HG03575 (cell line): ENCODE measurements around the gene ASZ1.

Source experiments
- ATAC-seq: cut with Tn5 transposase; IDR thresholded peaks from one replicate; pipeline ENCODE4 v1.9.1; 2021; ENCODE audit not compliant: unreplicated experiment, insufficient number of reproducible peaks, low FRiP score; ENCODE audit errors: extremely low read depth

ASZ1 gene

DNA sequence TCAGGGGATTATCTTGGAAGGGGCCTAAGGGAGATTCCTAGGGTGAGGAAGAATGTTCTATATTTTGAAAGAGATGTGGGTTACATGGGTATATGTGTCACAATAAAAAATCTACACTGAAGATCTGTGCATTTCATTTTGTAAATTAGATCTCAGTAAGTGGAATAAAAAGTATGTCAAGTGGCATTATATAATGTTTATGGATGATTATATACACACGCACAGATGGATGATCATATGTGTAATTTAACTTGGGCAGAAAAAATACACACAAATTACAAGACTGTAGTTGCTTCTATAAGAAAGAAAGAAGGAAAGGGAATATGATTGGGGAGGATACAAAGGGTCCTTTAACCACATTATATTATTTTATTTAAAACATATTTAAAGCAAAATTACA, 18.5 kb downstream of the ASZ1 start:
- no peak for ATAC-seq

DNA sequence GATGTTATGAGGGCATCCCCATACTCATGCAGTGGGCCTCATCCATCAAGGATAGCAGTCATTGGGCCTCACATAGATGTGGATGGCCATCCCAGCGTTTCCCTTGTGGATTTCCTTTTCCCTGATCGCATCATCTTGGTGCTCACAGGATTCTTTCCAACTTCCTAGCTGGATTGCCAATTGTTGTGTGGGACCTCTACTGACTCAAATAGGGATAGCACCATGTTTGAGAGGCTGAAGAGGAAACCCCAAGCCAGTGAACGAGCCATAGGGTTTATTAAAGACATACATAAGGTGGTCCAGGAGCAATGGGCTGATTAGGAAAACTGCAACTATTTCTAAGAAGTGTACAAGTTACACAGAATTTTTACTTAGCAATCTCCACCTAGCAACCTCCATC, 21.8 kb downstream of the ASZ1 start:
- ATAC-seq = no peak

DNA sequence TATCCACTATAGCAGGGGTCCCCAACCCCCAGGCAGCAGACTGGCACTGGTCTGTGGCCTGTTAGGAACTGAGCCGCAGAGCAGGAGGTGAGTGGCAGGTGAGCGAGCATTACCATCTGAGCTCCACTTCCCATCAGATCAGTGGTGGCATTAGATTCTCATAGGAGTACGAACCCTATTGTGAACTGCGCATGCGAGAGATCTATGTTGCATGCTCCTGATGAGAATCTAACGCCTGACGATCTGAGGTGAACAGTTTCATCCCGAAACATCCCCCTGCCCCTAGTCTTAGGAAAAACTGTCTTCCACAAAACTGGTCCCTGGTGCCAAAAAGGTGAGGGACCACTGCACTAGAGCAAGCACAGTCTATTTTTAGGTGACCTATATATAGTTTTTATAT, 23.6 kb downstream of the ASZ1 start:
- ATAC-seq = no peak

DNA sequence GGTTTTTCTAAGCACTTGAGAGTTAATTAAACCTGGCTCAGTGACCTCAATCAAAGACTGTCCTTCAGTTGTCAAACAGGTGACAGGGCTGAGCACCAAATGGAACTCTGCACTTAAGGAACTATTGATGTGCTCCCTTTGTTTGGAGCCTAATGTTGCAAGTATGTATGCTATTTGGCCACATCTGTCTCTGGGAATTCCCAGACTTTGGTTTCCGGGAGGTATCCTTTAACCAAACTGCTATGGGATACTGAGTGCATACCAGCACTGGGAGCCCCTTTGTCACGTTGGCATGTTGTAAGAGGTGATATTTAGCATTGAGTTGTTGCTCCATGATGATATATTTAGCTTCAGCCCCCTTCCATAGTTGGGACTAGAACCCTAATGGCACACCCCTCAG, 25.2 kb downstream of the ASZ1 start:
- no peak for ATAC-seq

DNA sequence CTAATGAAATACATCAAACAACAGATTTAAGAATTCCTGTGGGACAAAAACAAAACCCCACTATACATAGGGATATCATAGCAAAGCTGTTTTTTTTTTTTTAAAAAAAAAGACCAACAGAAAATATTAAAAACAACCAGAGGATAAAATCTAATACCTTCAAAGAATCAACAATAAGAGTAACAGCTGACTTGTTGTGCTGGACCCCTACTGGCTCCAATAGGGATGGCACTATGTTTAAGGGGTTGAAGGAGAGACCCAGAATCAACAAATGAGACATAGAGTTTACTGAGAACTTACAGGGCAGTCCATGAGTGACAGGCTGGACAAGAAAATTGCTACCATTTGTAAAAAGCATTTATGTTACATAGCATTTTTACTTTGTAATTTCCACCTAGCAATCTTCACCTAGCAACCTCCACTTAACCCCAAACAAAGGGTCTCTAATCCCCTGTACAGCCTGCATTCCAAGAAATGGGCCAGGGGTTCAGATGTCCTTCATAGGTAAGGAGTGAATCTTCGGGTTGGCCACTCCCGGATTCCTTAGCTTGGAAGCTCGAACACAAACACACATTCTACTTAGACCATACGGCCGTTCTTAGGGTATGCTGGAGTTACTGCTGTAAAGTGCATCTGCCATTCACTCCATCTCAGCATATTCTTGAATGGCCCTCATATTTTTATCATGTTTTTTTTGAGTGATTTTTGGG, 25.8 kb downstream of the ASZ1 start:
- no peak for ATAC-seq

DNA sequence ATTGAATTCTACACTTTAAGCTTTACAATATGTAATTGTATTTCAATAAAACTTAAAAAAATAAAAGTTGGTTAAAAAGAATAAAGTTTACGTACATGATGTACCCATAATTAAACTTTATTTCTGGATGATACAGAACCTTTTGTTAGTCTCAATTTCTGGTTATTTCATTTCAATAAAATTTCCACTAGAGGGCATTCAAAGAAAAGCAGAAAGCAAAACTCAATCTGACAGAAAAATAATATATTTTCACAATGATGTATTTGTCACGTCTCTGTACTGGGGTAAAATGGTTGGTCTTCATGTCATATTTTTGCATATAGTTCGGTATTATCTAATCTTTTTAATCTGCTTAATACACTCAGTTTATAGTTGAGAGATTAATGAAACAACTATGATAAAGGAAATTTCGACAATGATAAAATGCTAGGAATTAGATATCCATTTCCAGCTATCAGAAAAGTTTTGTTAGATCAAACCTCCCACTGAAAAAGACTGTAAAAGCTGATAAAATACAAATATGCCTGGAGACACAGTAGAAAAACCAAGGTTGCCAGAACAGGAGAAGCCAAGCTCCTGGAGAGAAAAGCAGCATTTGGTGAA, 27.4 kb downstream of the ASZ1 start:
- no peak for ATAC-seq

DNA sequence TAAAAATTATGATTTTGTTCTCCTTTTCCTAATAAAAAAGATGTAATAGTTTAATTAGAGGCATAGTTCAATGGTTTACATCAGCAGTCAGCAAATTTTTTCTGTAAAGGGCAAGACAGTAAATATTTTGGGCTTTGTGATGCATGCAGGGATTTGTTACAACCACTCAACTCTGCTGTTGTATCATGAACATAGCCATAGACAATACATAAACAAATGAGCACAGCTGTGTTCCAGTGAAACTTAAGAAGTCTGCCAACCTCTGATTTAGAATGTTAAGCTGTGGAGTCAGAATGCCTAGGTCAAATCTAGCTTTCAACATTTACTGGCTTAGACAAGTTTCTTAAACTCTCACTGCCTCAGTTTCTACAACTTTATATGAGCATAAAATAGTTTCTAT, 31.6 kb downstream of the ASZ1 start:
- ATAC-seq = no peak

DNA sequence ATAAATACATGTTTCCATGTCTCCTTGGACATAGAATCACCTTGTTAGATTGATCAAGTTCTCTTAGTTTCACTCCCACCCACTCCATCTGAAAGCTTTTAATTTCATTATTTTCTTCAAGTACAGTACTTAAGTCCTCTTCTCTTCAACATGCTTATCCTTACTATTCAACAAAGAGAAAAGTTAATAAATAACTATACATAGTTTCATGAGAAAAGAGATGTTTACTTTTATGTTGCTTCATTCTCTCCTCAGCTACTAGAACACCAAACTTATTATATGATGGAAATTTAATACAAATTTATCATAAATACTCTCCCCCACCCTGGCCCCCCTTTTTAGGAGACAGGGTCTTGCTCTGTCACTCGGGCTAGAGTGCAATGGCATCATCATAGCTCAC, 33.5 kb downstream of the ASZ1 start:
- no peak for ATAC-seq

DNA sequence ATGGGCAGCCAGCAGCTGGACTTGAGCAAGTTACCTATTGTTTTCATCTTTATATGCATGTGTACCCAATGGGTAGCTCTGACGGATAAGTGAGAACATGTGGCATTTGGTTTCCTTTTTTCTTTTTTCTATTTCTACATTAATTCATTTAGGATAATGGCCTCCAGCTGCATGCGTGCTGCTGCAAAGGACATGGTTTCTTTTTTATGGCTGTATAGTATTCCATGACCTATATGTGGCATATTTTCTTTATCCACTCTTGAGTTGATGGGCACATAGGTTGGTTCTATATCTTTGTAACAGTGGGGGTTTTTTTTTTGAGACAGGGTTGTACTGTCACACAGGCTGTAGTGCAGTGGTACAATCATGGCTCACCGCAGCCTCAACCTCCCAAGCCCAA, 37.4 kb downstream of the ASZ1 start:
- no peak for ATAC-seq

DNA sequence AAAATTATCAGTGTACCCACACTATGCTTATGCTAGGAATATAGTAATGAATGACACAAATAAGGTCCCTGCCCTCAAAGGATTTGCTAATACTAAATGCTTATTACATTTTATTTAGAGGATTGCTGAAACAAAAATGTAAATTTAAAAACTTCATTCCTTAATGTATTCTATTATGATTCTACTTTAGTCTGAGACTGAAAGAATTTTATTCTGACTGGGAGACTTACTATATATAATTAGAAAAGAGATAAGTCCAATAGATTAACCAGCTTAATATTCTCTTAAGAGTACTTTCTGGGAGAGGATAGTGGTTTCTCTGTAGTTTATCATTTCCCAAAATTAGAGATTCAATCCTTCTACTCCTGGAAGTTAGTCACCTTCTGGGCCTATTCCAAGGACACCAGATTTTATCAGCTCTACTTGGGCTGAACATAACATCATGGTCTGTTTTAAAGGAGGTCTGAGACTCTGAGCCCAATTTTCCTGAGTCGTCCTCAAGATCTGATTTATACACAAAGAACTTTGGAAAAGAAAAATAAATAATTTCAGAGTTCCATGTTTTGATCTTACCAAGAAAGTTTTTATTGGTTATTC, 41.1 kb downstream of the ASZ1 start:
- no peak for ATAC-seq

DNA sequence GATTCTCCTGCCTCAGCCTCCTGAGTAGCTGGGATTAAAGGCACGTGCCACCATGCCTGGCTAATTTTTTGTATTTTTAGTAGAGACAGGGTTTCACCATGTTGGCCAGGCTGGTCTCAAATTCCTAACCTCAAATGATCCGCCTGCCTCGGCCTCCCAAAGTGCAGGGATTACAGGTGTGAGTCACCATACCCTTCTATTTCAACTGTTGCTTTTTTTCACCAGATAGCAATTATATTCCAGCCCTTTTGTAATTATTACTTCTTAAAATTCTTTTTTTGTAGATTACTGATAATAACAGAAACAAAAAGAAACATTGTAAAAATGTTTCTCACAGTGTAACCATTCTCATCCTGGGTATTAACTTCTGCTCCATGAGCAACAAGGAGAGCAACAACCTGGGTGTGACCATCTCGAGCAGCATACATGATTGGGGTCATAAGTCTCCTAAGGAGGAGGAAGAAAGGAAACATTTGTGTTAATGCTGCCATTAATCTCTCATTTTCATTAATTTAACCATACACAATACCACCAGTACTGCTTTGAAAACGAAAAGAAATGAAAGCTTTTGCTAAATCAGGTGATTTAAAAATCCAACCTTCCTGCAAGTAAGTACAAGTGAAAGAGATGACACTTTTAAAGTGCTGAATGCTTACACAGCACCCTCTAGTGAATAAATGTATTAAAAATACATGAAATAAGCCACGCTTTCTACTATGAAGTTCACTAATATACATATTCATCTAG, 41.8 kb downstream of the ASZ1 start:
- peak; percentile 71 for ATAC-seq

DNA sequence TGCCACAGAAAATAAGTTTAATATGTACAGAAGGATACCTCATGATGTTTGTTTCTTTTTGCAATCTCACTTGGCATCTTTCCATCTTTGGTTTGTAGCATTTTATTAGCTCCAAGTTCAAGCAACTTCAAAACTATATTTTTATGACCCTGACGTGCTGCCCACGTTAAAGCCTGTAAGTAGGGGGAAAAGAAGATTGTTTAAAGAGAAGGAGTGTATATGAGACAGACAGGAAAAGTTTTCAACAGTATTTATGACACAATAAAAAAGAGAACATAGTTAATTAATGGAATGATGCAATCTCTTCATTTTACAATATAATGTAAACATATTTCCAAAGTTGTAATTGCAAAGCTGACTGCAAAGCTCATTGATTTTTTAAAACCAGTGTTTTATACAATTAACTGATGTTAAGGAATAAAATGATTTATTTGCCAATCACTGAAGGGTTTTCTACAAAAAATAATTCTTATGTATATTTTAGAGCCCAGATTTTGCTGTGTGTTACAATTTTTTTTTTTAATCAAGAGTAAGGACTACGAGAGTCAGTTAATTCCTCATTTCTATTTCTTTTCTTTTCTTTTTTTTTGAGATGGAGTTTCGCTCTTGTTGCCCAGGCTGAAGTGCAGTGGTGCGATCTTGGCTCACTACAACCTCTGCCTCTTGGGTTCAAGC, 42.5 kb downstream of the ASZ1 start:
- no peak for ATAC-seq

DNA sequence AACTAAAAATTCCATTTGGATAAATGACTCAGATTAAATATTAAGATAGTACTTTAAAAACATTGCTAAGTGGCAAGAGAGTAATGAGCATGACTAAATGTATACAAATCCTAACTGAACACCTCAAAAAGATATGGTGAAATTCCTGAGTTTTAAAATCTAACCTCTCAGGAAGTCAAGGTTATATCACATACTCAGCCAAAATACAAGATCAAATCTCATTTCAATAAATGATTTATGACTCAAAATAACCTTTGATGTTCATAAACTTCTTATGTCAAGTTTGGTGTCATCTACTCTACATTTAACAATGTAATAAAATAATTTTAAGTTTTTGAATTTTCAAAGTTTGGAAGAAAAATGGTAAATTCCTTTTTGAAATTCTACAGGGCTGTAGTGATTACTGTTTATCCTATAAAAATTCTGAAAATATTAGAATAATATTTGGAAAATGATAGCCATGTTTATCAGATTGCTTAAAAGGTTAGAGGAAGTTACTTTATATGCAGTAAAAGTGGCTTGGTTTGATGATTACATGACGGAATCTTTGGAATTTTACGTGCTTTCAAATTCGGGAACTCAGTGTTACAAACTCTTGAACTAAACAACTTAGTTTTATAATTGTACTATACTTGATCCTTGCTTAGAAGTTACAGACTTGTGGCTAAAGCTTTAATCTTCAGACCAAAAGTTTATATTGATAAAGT, 43.7 kb downstream of the ASZ1 start:
- ATAC-seq = no peak

DNA sequence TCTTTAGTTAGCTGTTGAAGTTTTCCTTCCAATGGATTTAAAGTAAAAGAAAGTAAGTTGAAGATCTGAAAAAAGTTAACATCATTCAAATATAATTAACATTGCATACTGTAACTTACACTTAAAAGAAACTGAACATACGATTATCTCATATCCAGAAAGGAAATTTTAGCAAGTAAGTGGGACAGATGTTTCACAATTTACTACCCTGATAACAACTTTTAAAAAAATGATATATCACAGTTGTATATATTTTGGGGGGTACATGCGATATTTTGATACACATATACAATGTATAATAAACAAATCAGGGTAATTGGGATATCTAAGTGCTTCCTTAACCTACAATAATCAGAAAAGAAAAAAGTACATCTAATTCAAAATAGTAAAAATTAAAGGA, 44.2 kb downstream of the ASZ1 start:
- ATAC-seq = no peak

DNA sequence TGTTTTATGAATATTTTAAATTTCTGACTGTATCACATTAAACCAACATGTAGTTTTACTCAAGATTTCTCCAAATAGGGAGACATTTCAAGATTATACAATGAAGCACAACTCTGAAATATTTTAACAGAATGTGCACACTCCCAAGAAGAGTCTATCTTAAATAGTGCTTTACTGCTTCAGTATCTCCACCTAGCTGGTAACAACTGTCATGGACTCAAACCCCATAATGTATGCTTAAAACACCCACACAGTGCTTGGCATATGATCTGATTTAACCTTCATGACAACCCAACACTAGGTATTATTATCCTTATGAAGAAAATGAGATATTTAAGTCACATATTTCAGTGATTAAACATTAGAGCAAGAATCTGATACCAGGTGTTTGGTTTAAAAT, 45.9 kb downstream of the ASZ1 start:
- ATAC-seq = no peak

DNA sequence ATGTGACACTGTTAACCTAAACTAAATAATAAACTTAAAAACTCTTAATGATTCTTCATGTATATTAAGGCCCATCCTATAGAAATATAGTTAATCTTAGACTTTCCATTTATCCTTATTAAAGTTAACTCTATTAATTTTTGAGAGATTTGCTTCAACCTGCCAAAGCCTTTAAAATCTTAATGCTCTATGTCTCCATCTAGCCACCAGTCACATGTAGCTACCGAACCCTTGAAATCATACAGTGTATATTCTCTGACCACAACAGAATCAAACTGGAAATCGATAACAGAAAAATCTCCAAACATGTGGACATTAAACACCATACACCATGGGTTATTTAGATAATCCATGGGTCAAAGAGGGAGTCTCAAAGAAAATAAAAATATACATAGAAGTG, 51.9 kb downstream of the ASZ1 start:
- ATAC-seq = no peak

DNA sequence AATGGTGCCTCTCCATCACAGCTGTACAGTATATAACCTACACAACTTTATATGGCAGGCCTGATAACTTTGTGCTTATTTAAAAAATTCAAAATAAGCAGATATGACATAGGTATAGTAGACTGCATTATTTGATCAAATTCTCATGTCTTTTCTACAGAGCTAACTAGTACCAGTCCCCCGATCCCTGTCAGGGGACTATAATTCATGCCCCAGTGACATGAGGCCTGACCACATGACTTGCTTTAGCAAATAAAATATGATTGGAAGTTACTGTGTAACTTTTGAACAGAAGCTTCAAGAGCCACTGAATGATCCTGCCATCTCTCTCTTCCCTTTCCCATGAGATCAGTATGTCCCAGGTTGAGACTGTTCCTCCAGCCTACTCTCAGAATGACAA, 55.2 kb downstream of the ASZ1 start:
- no peak for ATAC-seq

DNA sequence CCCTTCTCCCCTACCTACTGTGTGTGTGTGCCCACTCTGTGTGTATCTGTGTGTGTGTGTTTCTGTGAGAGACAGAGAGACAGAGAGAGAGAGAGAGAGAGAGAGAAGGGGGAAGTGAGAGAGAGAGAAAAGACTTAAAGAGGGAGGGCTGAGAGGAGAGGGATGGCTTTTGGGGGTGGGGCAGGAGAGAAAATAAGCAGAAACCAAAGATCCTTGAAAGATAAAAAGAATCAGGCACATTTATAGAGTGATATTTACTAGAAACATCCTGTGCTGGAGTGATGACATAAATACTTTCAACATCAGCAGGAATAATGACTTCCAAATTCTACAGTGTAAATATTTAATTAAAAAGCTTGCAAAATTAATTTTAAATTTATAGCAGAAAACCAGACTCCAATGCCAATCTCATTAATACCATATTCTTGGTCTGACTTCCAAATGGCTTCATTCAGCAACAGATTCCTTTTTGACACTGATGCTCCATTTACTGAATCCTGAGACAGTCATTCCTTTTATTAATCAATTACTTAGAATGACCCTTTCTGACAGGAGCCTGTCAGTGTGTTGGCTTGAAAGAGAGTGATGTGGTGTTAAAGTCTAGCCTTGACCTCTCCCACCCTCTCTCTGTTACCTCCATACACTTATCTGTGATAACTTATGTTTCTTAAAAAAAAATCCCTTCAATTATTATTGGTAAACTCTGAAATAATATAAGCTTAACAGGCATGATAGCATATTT, 62.8 kb downstream of the ASZ1 start:
- ATAC-seq = no peak
